KMS-11 (cell line): ENCODE results near the gene SLC7A1.

ENCODE experiments used
- H2AFZ ChIP-seq: fragments of 200-600 bp; sonication (generic); 2 replicates; pipeline ENCODE4 v1.6.1; 2016; ENCODE audit warnings: antibody characterized with exemption, mixed run types, low read depth
- H3K27ac ChIP-seq: fragments of 200-600 bp; sonication (generic); 2 replicates; pipeline ENCODE4 v1.6.1; 2016; ENCODE audit warnings: mild to moderate bottlenecking, mixed run types
- H3K27me3 ChIP-seq: fragments of 200-600 bp; sonication (generic); 2 replicates; pipeline ENCODE4 v1.6.1; 2017; ENCODE audit warnings: mild to moderate bottlenecking, low read depth, mixed run types, moderate library complexity; ENCODE audit not compliant: insufficient read depth
- H3K36me3 ChIP-seq: fragments of 200-600 bp; sonication (generic); 2 replicates; pipeline ENCODE4 v1.6.1; 2017; ENCODE audit warnings: mild to moderate bottlenecking, mixed run types; ENCODE audit not compliant: insufficient read depth
- H3K4me1 ChIP-seq: fragments of 200-600 bp; sonication (generic); 2 replicates; pipeline ENCODE4 v1.6.1; 2016; ENCODE audit warnings: mild to moderate bottlenecking, low read depth, mixed run types; ENCODE audit not compliant: poor library complexity, severe bottlenecking
- H3K4me2 ChIP-seq: fragments of 200-600 bp; sonication (generic); 2 replicates; pipeline ENCODE4 v1.7.0; 2016; ENCODE audit warnings: mild to moderate bottlenecking, mixed run types
- H3K4me3 ChIP-seq: fragments of 200-600 bp; sonication (generic); IDR thresholded peaks from 2 replicates; pipeline ENCODE4 v1.6.1; 2017; ENCODE audit warnings: low read depth, low read length, mixed read lengths; ENCODE audit not compliant: insufficient read depth
- H3K79me2 ChIP-seq: fragments of 200-600 bp; sonication (generic); 2 replicates; pipeline ENCODE4 v1.6.1; 2016; ENCODE audit warnings: low read depth, mixed run types; ENCODE audit not compliant: insufficient read depth
- H3K9ac ChIP-seq: fragments of 200-600 bp; sonication (generic); 2 replicates; pipeline ENCODE4 v1.6.1; 2016; ENCODE audit warnings: mild to moderate bottlenecking, mixed run types
- H4K20me1 ChIP-seq: fragments of 200-600 bp; sonication (generic); 2 replicates; pipeline ENCODE4 v1.6.1; 2016; ENCODE audit warnings: mild to moderate bottlenecking, mixed run types; ENCODE audit not compliant: insufficient read depth
- CTCF ChIP-seq: fragments of 200-600 bp; sonication (generic); conservative IDR thresholded peaks from 2 replicates; pipeline ENCODE4 v1.6.1; 2017; ENCODE audit warnings: low read depth, mild to moderate bottlenecking, antibody characterized with exemption, low read length, moderate library complexity, mixed read lengths

The SLC7A1 gene

GRCh38 chr13:29540334-29540733, 55.2 kb downstream of the SLC7A1 start:
- H3K4me3 ChIP-seq = no peak overlapping the region
- H3K79me2 ChIP-seq = peaks cover 7% of the 10 kb centered on the region; the same call in 1 of the 2 replicates
- no peaks in the 10 kb centered on the region for H4K20me1 ChIP-seq
- no peak overlapping the region for H2AFZ ChIP-seq
- H3K9ac ChIP-seq = no peak overlapping the region
- H3K36me3 ChIP-seq = no peaks in the 10 kb centered on the region
- no peak overlapping the region for H3K27ac ChIP-seq
- no peak overlapping the region for H3K4me2 ChIP-seq
- no peaks in the 10 kb centered on the region for H3K4me1 ChIP-seq
- H3K27me3 ChIP-seq = no peaks in the 10 kb centered on the region
- no peak for TF ChIP-seq CTCF

- Histone ChIP-seq H3K36me3 (no peaks in the 10 kb centered on the region), H3K27ac (no peak overlapping the region), H3K9ac (no peak overlapping the region), H3K27me3 (no peaks in the 10 kb centered on the region), H3K79me2 (peaks cover 7% of the 10 kb centered on the region; the same call in 1 of the 2 replicates), H2AFZ (no peak overlapping the region), H3K4me2 (no peak overlapping the region), H4K20me1 (no peaks in the 10 kb centered on the region), H3K4me3 (no peak overlapping the region), H3K4me1 (no peaks in the 10 kb centered on the region)
- TF ChIP-seq CTCF = no peak
These were observed 55.6 kb downstream of the SLC7A1 start for GRCh38 chr13:29539856-29540255.

GRCh38 chr13:29538652-29539040, 56.8 kb downstream of the SLC7A1 start:
- H3K9ac ChIP-seq = no peak overlapping the region
- no peaks in the 10 kb centered on the region for H3K36me3 ChIP-seq

GRCh38 chr13:29537736-29538651, 57.5 kb downstream of the SLC7A1 start:
- H4K20me1 ChIP-seq = no peaks in the 10 kb centered on the region
- H3K27ac ChIP-seq = no peak overlapping the region
- H3K4me2 ChIP-seq = no peak overlapping the region
- H3K4me1 ChIP-seq = no peaks in the 10 kb centered on the region
- H3K79me2 ChIP-seq = peaks cover 4% of the 10 kb centered on the region; the same call in 1 of the 2 replicates
- H3K27me3 ChIP-seq = no peaks in the 10 kb centered on the region
- H2AFZ ChIP-seq = no peak overlapping the region
- no peaks in the 10 kb centered on the region for H3K36me3 ChIP-seq
- H3K4me3 ChIP-seq = no peak overlapping the region
- no peak overlapping the region for H3K9ac ChIP-seq
- no peak for TF ChIP-seq CTCF

More at GRCh38 chr13:29538652-29539040, 56.8 kb downstream of the SLC7A1 start:
- no peak overlapping the region for H3K4me2 ChIP-seq
- no peak for TF ChIP-seq CTCF
- H3K4me3 ChIP-seq = no peak overlapping the region
- peaks cover 7% of the 10 kb centered on the region; the same call in 1 of the 2 replicates for H3K79me2 ChIP-seq
- H3K4me1 ChIP-seq = no peaks in the 10 kb centered on the region
- no peak overlapping the region for H3K27ac ChIP-seq
- H2AFZ ChIP-seq = no peak overlapping the region
- H4K20me1 ChIP-seq = no peaks in the 10 kb centered on the region
- H3K27me3 ChIP-seq = no peaks in the 10 kb centered on the region
